GM12864 (cell line): Measurements from ENCODE around the gene FAM163B.

Source experiments
- DNase-seq: peaks from one replicate; pipeline ENCODE4 v3.0.0-alpha.2; 2011; ENCODE audit warnings: low read depth
- H3K4me3 ChIP-seq: 2 replicates; pipeline ENCODE4 v1.5.1; 2011; ENCODE audit warnings: mild to moderate bottlenecking, low read depth, low read length, control low read depth
- TF ChIP-seq, protein P1 (sequence below): IDR thresholded peaks from 2 replicates; pipeline ENCODE4 v1.5.1; 2011; ENCODE audit warnings: low read depth, mild to moderate bottlenecking, moderate library complexity, low read length, control low read depth, inconsistent platforms; ENCODE audit errors: missing control alignments

Gene FAM163B

GRCh38 chr9:133639613-133640012 lies 30.4 kb upstream of the FAM163B start:
- DNase-seq: no peak
- TF ChIP-seq, protein P1, sequence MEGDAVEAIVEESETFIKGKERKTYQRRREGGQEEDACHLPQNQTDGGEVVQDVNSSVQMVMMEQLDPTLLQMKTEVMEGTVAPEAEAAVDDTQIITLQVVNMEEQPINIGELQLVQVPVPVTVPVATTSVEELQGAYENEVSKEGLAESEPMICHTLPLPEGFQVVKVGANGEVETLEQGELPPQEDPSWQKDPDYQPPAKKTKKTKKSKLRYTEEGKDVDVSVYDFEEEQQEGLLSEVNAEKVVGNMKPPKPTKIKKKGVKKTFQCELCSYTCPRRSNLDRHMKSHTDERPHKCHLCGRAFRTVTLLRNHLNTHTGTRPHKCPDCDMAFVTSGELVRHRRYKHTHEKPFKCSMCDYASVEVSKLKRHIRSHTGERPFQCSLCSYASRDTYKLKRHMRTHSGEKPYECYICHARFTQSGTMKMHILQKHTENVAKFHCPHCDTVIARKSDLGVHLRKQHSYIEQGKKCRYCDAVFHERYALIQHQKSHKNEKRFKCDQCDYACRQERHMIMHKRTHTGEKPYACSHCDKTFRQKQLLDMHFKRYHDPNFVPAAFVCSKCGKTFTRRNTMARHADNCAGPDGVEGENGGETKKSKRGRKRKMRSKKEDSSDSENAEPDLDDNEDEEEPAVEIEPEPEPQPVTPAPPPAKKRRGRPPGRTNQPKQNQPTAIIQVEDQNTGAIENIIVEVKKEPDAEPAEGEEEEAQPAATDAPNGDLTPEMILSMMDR: no peak
- no peak overlapping the region for H3K4me3 ChIP-seq

DNA sequence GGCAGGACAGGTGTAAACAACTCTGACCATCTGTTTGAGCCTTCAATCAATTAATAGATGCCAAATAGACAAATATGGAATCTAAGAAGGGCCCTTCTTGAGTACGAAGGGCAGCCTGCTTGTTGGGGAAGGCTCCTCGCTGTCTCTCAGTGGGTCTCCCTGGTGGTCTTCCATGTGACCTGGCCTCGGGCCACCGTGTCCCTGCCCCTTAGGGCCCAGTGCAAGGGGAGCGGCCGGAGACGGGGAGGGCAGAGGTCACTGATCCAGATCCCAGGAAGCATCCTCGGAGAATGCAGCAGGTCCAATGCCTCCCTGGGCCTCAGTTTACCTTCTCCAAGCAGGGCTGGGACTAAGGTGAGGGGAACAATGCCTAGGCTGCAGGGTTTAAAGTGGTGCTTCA lies 29.5 kb upstream of the FAM163B start:
- DNase-seq: no peak
- TF ChIP-seq, protein P1: no peak

DNA sequence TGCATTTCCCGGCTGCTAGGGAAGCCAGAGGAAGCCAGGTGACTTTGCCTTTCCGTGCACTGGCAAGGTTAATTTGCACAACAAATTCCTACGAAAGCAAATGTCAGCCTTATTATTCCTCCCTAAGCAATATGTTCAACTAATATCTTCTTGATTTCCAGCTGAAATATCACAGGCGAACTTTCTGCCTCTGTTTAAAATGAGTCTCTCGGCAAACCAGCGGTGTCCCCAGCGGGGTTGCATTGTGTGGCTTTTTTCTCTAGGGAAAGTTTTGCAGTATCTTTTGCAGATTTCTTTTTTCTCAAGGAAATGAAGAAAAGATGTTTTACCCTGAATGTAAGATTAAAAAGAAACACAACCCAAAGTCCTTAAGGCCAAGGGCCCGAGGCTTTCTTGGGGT lies 28.9 kb upstream of the FAM163B start:
- no peak overlapping the region for H3K4me3 ChIP-seq
- TF ChIP-seq, protein P1: no peak
- no peak for DNase-seq

More for the DNA sequence above, 29.5 kb upstream of the FAM163B start:
- H3K4me3 ChIP-seq: no peak overlapping the region

GRCh38 chr9:133637451-133638055 lies 28.4 kb upstream of the FAM163B start:
- no peak overlapping the region for H3K4me3 ChIP-seq
- DNase-seq: no peak
- TF ChIP-seq, protein P1: no peak

DNA sequence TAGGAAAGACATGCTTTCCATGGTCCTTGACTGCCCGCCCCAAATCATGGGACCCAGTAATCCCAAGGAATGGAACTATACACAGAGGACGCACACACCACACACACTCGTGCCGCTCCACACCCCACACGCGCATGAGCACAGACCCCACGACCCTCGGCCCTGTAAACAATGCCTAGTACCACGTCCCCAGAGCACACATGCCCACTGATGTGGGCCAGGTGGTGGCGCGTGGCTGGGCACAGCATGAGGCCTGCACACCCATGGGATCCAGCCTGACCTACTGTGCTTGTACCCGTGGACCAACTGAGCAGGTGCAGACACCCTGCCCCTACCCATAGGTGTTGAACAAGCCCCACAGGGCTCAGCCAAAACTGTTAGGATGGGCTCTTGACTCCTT lies 27.7 kb upstream of the FAM163B start:
- TF ChIP-seq, protein P1: no peak
- no peak for DNase-seq
- H3K4me3 ChIP-seq: no peak overlapping the region

- no peak within 1 kb of the TSS for H3K4me3 ChIP-seq
- TF ChIP-seq, protein P1: no peak
- no peak for DNase-seq
These were observed 26.6 kb upstream of the FAM163B start, which contains the start of gene DBH for GRCh38 chr9:133635533-133636531. Gene DBH, plus strand, starts transcription at chr9:133636363. Its CDS starts 9 bp downstream, at chr9:133636372.
